OCI-LY3 (cell line): ENCODE data around the gene HOXA7.

Experiments used
- H2AFZ ChIP-seq: fragments of 200-600, 300-600 bp; shearing (Covaris generic); 2 replicates; pipeline ENCODE4 v1.6.0; 2014; ENCODE audit warnings: antibody characterized with exemption, low read depth, low read length
- H3K27ac ChIP-seq: fragments of 200-600, 300-600 bp; sonication (generic); 2 replicates; pipeline ENCODE4 v1.5.1; 2014; ENCODE audit warnings: mild to moderate bottlenecking, low read length, moderate library complexity, mixed read lengths
- H3K27me3 ChIP-seq: fragments of 200-600, 300-600 bp; sonication (generic); 2 replicates; pipeline ENCODE4 v1.6.1; 2014; ENCODE audit warnings: low read depth, low read length, mixed read lengths
- H3K36me3 ChIP-seq: fragments of 200-600, 300-600 bp; sonication (generic); replicated peaks from 2 replicates; pipeline ENCODE3; 2014; ENCODE audit warnings: low read depth, low read length, mixed read lengths
- H3K4me1 ChIP-seq: fragments of 300-600, 200-600 bp; sonication (generic); 2 replicates; pipeline ENCODE4 v1.6.1; 2014; ENCODE audit warnings: low read length, mixed read lengths
- H3K4me2 ChIP-seq: fragments of 200-600, 300-600 bp; sonication (generic); 2 replicates; pipeline ENCODE4 v1.6.1; 2014; ENCODE audit warnings: low read length, mixed read lengths
- H3K4me3 ChIP-seq: fragments of 300-600, 200-600 bp; sonication (generic); 2 replicates; pipeline ENCODE4 v1.5.1; 2014; ENCODE audit warnings: antibody characterized with exemption, mild to moderate bottlenecking, low read length, moderate library complexity
- H3K79me2 ChIP-seq: fragments of 300-600, 200-600 bp; shearing (Covaris generic); 2 replicates; pipeline ENCODE4 v1.6.1; 2014; ENCODE audit warnings: mild to moderate bottlenecking, low read length, mixed read lengths
- H3K9ac ChIP-seq: fragments of 300-600, 200-600 bp; shearing (Covaris generic); 2 replicates; pipeline ENCODE4 v1.6.0; 2014; ENCODE audit warnings: mild to moderate bottlenecking, low read length, moderate library complexity
- H3K9me3 ChIP-seq: fragments of 200-600, 300-600 bp; shearing (Covaris generic); 2 replicates; pipeline ENCODE4 v1.6.1; 2014; ENCODE audit warnings: low read length, mixed read lengths; ENCODE audit not compliant: insufficient read depth
- H4K20me1 ChIP-seq: fragments of 200-600, 300-600 bp; sonication (generic); 2 replicates; pipeline ENCODE4 v1.6.1; 2016; ENCODE audit warnings: low read length, mixed read lengths; ENCODE audit not compliant: insufficient read depth
- CTCF ChIP-seq: fragments of 200-600, 300-600 bp; sonication (generic); IDR thresholded peaks from 2 replicates; pipeline ENCODE4 v1.5.1; 2014; ENCODE audit warnings: antibody characterized with exemption, low read length, low read depth
- EZH2phosphoT487 ChIP-seq: fragments of 200-600 bp; shearing (Covaris generic); IDR thresholded peaks from 2 replicates; pipeline ENCODE4 v1.6.1; 2018; ENCODE audit warnings: antibody characterized with exemption, mixed run types, low read depth

HOXA7 gene

GRCh38 chr7:27174874-27175625 is 18.6 kb upstream of the HOXA7 start:
- Histone ChIP-seq H3K4me2 (no peak overlapping the region), H2AFZ (no peak overlapping the region), H4K20me1 (no peaks in the 10 kb centered on the region), H3K36me3 (no peaks in the 10 kb centered on the region), H3K4me1 (no peaks in the 10 kb centered on the region), H3K9me3 (no peaks in the 10 kb centered on the region), H3K27ac (no peak overlapping the region), H3K9ac (no peak overlapping the region), H3K4me3 (no peak overlapping the region), H3K27me3 (no peaks in the 10 kb centered on the region), H3K79me2 (no peaks in the 10 kb centered on the region)
- TF ChIP-seq CTCF (no peak), EZH2phosphoT487 (no peak)

GRCh38 chr7:27173956-27174873 is 17.7 kb upstream of the HOXA7 start, which contains the start of gene HOXA10:
Gene HOXA10 (minus strand): TSS chr7:27174320. CDS start chr7:27174306, 14 bp downstream.
- no peak within 1 kb of the TSS for H3K4me2 ChIP-seq
- H3K27me3 ChIP-seq: no peaks in the 10 kb centered on the region
- no peaks in the 10 kb centered on the region for H3K79me2 ChIP-seq
- H2AFZ ChIP-seq: no peak within 1 kb of the TSS
- no peaks in the 10 kb centered on the region for H4K20me1 ChIP-seq
- no peaks in the 10 kb centered on the region for H3K4me1 ChIP-seq
- no peak within 1 kb of the TSS for H3K9ac ChIP-seq
- no peak within 1 kb of the TSS for H3K4me3 ChIP-seq
- no peak within 1 kb of the TSS for H3K27ac ChIP-seq
- H3K36me3 ChIP-seq: no peaks in the 10 kb centered on the region
- no peaks in the 10 kb centered on the region for H3K9me3 ChIP-seq
- TF ChIP-seq EZH2phosphoT487 (no peak), CTCF (no peak)

- H3K4me3 ChIP-seq: no peak overlapping the region
- no peaks in the 10 kb centered on the region for H3K36me3 ChIP-seq
- H3K9ac ChIP-seq: no peak overlapping the region
- H3K27me3 ChIP-seq: no peaks in the 10 kb centered on the region
- no peaks in the 10 kb centered on the region for H3K79me2 ChIP-seq
- no peak for TF ChIP-seq CTCF
- TF ChIP-seq EZH2phosphoT487: no peak
- H2AFZ ChIP-seq: no peak overlapping the region
- H3K4me1 ChIP-seq: no peaks in the 10 kb centered on the region
- H3K9me3 ChIP-seq: no peaks in the 10 kb centered on the region
- H4K20me1 ChIP-seq: no peaks in the 10 kb centered on the region
- H3K27ac ChIP-seq: no peak overlapping the region
- H3K4me2 ChIP-seq: no peak overlapping the region
These were observed 17.1 kb upstream of the HOXA7 start for GRCh38 chr7:27173511-27173955.

GRCh38 chr7:27172823-27173510 is 16.5 kb upstream of the HOXA7 start:
- Histone ChIP-seq H3K9ac (no peak overlapping the region), H3K4me2 (no peak overlapping the region), H3K4me1 (no peaks in the 10 kb centered on the region), H3K79me2 (no peaks in the 10 kb centered on the region), H3K9me3 (no peaks in the 10 kb centered on the region), H3K27ac (no peak overlapping the region), H3K36me3 (no peaks in the 10 kb centered on the region), H2AFZ (no peak overlapping the region), H4K20me1 (no peaks in the 10 kb centered on the region), H3K4me3 (no peak overlapping the region), H3K27me3 (no peaks in the 10 kb centered on the region)
- no peak for TF ChIP-seq CTCF
- TF ChIP-seq EZH2phosphoT487: no peak
